GM13976 (cell line): Measurements from ENCODE around the gene DOK5.

Experiments used
- DNase-seq: peaks from one replicate; pipeline ENCODE4 v3.0.0; 2012; ENCODE audit warnings: low spot score
- CTCF ChIP-seq: IDR thresholded peaks from 2 replicates; pipeline ENCODE4 v1.5.1; 2012; ENCODE audit warnings: borderline replicate concordance, mild to moderate bottlenecking; ENCODE audit not compliant: insufficient read depth; ENCODE audit errors: extremely low read depth, missing control alignments, control extremely low read depth
- in situ Hi-C: fragments of 300-500 bp; cut with MboI; formaldehyde crosslinking; loops from one replicate; pipeline ENCODE4 v1.12.0; 2022; ENCODE audit warnings: low sequenced_read_pairs, mixed read lengths, inconsistent platforms; ENCODE audit not compliant: unreplicated experiment

DOK5 gene

GRCh38 chr20:54524849-54525248 lies 49.5 kb downstream of the DOK5 start:
- TF ChIP-seq CTCF, result no peak
- in situ Hi-C loops, result no loop called here
- DNase-seq, result no peak

- no peak for DNase-seq
- in situ Hi-C loops, result no loop called here
- TF ChIP-seq CTCF, result no peak
Measured at GRCh38 chr20:54525916-54526590, 50.7 kb downstream of the DOK5 start.

GRCh38 chr20:54526801-54527200 lies 51.4 kb downstream of the DOK5 start:
- DNase-seq, result no peak
- TF ChIP-seq CTCF, result no peak
- in situ Hi-C loops, result no loop called here

- TF ChIP-seq CTCF, result no peak
- in situ Hi-C loops, result no loop called here
- DNase-seq, result no peak
Measured at GRCh38 chr20:54532573-54532972, 57.2 kb downstream of the DOK5 start.

GRCh38 chr20:54534101-54534500 lies 58.7 kb downstream of the DOK5 start:
- TF ChIP-seq CTCF, result no peak
- no peak for DNase-seq
- in situ Hi-C loops, result no loop called here

GRCh38 chr20:54535033-54535432 lies 59.6 kb downstream of the DOK5 start:
- no peak for TF ChIP-seq CTCF
- no peak for DNase-seq
- in situ Hi-C loops, result no loop called here
